ENCODE measurements around the gene AASDH. TPM values are rescaled to one million over a fixed set of nuclear protein-coding genes. Genes with fewer than 3 reads are reported as not detected.
A peak's percentile ranks its signal among the peaks of the same experiment; 100 is the strongest.
"Not testable (repeated sequence)": the region's sequence is repeated elsewhere in the genome, so short reads cannot be mapped to it uniquely, and the experiment has no call there.

The AASDH gene
- total RNA-seq, 1 donor from 2014 or later: 8.6 TPM

DNA sequence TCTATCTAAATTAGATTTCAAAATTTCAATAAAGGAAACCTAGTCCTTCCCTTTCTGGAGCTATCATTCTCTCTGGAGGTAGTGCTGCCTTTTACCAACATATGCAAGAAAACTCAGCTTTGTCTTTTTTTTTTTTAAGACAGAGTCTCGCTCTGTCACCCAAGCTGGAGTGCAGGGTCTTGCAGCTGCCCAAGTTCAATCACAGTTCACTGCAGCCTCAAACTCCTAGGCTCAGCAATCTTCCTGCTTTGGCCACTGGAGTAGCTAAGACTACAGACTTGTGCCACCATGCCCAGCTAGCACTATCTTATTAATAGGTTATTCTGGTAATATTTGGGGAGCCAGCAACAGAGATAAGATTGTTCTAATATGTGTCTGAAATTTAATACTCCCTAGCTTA is 12.3 kb downstream of the AASDH start:
- TF ChIP-seq, protein P1, sequence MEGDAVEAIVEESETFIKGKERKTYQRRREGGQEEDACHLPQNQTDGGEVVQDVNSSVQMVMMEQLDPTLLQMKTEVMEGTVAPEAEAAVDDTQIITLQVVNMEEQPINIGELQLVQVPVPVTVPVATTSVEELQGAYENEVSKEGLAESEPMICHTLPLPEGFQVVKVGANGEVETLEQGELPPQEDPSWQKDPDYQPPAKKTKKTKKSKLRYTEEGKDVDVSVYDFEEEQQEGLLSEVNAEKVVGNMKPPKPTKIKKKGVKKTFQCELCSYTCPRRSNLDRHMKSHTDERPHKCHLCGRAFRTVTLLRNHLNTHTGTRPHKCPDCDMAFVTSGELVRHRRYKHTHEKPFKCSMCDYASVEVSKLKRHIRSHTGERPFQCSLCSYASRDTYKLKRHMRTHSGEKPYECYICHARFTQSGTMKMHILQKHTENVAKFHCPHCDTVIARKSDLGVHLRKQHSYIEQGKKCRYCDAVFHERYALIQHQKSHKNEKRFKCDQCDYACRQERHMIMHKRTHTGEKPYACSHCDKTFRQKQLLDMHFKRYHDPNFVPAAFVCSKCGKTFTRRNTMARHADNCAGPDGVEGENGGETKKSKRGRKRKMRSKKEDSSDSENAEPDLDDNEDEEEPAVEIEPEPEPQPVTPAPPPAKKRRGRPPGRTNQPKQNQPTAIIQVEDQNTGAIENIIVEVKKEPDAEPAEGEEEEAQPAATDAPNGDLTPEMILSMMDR (IDR thresholded peaks at IDR 0.05): no peak
- Mint-ChIP-seq H3K27ac (ENCODE audit: unreplicated experiment) (no peak overlapping the region), H3K4me1 (ENCODE audit: unreplicated experiment) (peaks cover 9% of the 10 kb centered on the region), H3K9me3 (ENCODE audit: unreplicated experiment) (no peaks in the 10 kb centered on the region), H3K27me3 (ENCODE audit: unreplicated experiment) (no peaks in the 10 kb centered on the region), H3K4me3 (ENCODE audit: unreplicated experiment) (no peak overlapping the region), H3K36me3 (ENCODE audit: unreplicated experiment) (peaks cover 10% of the 10 kb centered on the region)
- DNase-seq (ENCODE audit: extremely low spot score, unreplicated experiment): no peak

DNA sequence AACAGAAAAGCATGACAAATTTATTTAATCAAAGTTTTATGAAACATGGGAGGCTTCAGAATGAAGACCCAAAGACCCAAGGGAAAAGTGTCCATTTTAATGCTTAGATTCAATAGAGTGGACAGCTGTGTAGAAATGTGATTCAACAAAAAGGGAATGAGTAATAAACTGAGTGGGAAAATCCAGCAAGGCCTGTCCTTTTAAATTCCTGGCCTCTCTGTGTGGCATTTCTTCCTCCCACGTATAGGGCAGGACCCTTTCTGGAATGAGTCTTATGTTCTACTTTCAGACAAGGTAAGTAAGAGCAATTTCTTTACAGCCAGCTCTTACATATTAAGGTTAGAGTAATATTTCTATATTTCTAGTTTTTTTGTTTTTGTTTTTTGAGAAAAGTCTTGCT is 14.5 kb downstream of the AASDH start:
- no peak for DNase-seq (ENCODE audit: extremely low spot score, unreplicated experiment)
- no peaks in the 10 kb centered on the region for H3K9me3 Mint-ChIP-seq (ENCODE audit: unreplicated experiment)
- no peaks in the 10 kb centered on the region for H3K27me3 Mint-ChIP-seq (ENCODE audit: unreplicated experiment)
- peaks cover 9% of the 10 kb centered on the region for H3K4me1 Mint-ChIP-seq (ENCODE audit: unreplicated experiment)
- no peak overlapping the region for H3K27ac Mint-ChIP-seq (ENCODE audit: unreplicated experiment)
- H3K4me3 Mint-ChIP-seq (ENCODE audit: unreplicated experiment): no peak overlapping the region
- H3K36me3 Mint-ChIP-seq (ENCODE audit: unreplicated experiment): peaks cover 22% of the 10 kb centered on the region
- TF ChIP-seq, protein P1 (IDR thresholded peaks at IDR 0.05): no peak

DNA sequence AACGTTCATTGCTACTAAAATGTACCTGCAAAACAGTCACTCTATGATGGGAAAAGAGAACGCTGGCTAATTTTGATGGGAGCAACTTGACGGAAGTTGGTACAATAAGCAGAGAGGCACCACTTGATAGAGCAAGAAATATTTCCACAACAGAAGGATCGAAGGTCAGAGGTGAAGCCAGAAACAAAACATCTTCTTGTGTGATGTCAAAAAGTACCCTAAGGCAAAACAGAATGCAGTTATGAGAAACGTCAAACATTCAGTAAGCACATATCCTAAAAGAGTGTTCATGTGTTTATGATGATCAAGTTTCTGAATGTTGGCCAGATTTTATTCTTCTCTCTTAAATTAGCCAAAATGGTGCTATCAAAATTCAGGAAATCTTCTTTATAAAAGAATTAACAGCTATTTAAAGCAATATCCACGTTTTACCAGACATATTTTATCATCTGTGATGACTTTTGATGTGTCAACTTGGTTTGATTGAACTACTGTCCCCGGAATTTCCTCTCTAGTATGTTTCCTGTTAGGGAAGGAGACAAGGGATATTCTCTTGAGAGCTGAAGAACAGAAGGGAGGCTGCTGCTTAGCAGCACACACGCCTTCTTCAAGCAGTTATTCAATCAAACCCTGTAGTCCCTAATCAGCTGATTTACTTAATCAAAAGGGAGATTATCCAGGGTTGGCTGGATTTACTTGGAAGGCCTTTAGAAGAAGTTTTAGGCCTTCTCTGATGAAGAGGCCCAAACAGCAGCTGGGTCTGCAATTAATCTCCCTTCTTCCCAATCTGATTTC is 15.7 kb downstream of the AASDH start:
- DNase-seq (ENCODE audit: extremely low spot score, unreplicated experiment): no peak
- peak overlapping the region; percentile 38 for H3K27ac Mint-ChIP-seq (ENCODE audit: unreplicated experiment)
- H3K36me3 Mint-ChIP-seq (ENCODE audit: unreplicated experiment): peaks cover 18% of the 10 kb centered on the region
- TF ChIP-seq, protein P1 (IDR thresholded peaks at IDR 0.05): no peak
- peaks cover 9% of the 10 kb centered on the region for H3K4me1 Mint-ChIP-seq (ENCODE audit: unreplicated experiment)
- H3K9me3 Mint-ChIP-seq (ENCODE audit: unreplicated experiment): no peaks in the 10 kb centered on the region
- no peaks in the 10 kb centered on the region for H3K27me3 Mint-ChIP-seq (ENCODE audit: unreplicated experiment)
- H3K4me3 Mint-ChIP-seq (ENCODE audit: unreplicated experiment): no peak overlapping the region

DNA sequence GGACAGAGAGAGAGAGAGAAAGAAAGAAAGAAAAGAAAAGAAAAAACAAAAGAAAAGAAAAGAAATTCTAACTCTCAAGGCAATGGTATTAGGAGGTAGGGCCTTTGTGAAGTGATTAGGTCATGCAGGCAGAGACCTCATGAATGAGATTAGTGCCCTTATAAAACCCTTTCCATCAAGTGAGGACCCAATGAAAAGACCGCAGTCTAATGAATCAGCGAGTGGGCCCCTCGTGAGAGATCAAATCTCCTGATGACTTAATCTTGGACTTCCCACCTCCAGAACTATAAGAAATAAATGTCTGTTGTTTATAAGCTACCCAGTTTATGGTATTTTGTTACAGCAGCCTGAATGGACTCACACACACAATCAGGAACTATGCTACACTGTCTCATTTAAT is 16.9 kb downstream of the AASDH start:
- H3K4me1 Mint-ChIP-seq (ENCODE audit: unreplicated experiment): peaks cover 9% of the 10 kb centered on the region
- no peaks in the 10 kb centered on the region for H3K9me3 Mint-ChIP-seq (ENCODE audit: unreplicated experiment)
- no peak for DNase-seq (ENCODE audit: extremely low spot score, unreplicated experiment)
- TF ChIP-seq, protein P1 (IDR thresholded peaks at IDR 0.05): no peak
- H3K4me3 Mint-ChIP-seq (ENCODE audit: unreplicated experiment): no peak overlapping the region
- H3K27ac Mint-ChIP-seq (ENCODE audit: unreplicated experiment): no peak overlapping the region
- H3K36me3 Mint-ChIP-seq (ENCODE audit: unreplicated experiment): peaks cover 21% of the 10 kb centered on the region
- no peaks in the 10 kb centered on the region for H3K27me3 Mint-ChIP-seq (ENCODE audit: unreplicated experiment)

DNA sequence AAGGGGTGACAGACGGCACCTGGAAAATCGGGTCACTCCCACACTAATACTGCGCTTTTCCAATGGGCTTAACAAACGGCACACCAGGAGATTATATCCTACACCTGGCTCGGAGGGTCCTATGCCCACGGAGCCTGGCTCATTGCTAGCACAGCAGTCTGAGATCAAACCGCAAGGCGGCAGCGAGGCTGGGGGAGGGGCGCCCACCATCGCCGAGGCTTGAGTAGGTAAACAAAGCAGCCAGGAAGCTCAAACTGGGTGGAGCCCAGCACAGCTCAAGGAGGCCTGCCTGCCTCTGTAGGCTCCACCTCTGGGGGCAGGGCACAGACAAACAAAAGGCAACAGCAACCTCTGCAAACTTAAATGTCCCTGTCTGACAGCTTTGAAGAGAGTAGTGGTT is 24.3 kb downstream of the AASDH start:
- H3K9me3 Mint-ChIP-seq (ENCODE audit: unreplicated experiment); H3K4me3 Mint-ChIP-seq (ENCODE audit: unreplicated experiment); H3K4me1 Mint-ChIP-seq (ENCODE audit: unreplicated experiment): not testable (repeated sequence)

More for the DNA sequence above, 24.3 kb downstream of the AASDH start:
- not testable (repeated sequence) for DNase-seq (ENCODE audit: extremely low spot score, unreplicated experiment); H3K27ac Mint-ChIP-seq (ENCODE audit: unreplicated experiment); H3K27me3 Mint-ChIP-seq (ENCODE audit: unreplicated experiment)
- peaks cover 17% of the 10 kb centered on the region for H3K36me3 Mint-ChIP-seq (ENCODE audit: unreplicated experiment)
